Lung microvascular endothelial cell (primary cell): ENCODE data around the gene DESI2. TPM values are rescaled to one million over a fixed set of nuclear protein-coding genes. Genes with fewer than 3 reads are reported as not detected.
A peak's percentile ranks its signal among the peaks of the same experiment; 100 is the strongest.
"Not testable (repeated sequence)": the region's sequence is repeated elsewhere in the genome, so short reads cannot be mapped to it uniquely, and the experiment has no call there.

Experiments used
- DNase-seq, 2 donors: peaks; one replicate each; pipeline versions ENCODE4 v3.0.0 to v3.0.0-alpha.2; 2010; ENCODE audit warnings: low read depth in 2 of 2
- total RNA-seq: library from RNA; depleted of rRNA; stranded (reverse); fragments of >200 nt; gene quantifications from 2 replicates; pipeline ENCODE4 v1.2.1, GENCODE V29; 2014

Gene DESI2
- total RNA-seq, 1 donor from 2014 or later, result 38.9 TPM

DNA sequence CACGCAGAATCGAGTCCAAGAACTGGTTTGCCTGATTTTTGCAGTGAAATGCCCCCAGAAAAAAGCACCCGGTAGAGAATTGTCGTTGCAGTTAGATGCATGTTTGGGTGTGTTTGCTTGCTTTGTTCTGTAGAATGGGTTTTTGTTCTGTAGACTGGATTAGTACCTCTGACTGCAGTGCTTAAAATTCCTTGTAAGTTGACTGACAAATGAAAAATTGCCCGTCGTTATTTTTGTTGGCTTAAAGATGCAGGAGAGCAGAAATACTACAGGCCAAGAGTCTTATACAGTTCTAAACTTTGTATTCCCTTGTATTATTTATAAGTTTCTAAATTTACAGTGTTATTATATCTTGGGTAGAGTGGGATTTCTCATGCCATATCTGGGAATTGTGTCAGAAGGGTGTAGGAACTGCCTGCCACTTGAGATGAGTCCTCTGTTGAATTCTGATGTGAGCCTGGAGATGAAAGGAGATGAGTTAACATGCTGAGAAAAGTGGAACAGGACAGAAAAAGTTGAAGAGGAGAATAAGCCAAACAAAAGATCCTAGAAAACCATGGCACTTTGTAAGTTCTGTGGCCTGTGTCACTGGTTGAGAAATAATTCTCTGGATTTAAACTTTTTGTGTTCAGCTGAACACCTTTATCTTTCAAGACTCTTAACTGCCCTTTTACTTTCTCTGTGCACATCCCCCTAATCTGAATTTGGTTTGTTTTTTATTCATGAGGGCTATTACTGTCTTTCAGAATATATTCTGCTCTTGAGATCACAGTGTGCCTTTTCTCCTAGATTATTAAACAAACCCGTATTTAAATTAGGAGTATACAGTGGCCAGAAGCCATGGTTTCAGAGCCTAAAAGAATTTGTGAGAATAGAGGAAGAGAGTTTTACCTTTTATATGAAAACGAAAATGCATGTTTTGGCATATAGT lies 1.4 kb downstream of the DESI2 start:
- peak in 1 of 2 donors; percentile 10 for DNase-seq

DNA sequence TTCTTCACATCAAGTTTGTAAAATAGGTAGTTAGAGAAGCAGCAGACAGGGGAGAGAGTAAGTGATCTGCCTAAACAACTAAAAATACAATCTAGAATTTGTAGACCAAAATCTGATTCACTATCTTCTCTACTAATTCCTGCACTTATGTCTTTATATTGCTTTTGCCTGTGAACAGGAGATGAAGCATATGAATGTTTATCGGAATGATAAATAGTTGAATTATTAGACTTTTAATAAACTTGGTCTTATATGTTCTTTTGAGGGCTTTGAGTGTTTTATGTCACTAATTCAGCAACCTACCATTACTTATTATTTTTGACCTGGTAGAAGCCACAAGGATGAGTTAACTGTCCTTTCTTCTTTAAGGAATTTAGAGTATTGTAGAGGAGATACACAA lies 2.3 kb downstream of the DESI2 start:
- no peak for DNase-seq

DNA sequence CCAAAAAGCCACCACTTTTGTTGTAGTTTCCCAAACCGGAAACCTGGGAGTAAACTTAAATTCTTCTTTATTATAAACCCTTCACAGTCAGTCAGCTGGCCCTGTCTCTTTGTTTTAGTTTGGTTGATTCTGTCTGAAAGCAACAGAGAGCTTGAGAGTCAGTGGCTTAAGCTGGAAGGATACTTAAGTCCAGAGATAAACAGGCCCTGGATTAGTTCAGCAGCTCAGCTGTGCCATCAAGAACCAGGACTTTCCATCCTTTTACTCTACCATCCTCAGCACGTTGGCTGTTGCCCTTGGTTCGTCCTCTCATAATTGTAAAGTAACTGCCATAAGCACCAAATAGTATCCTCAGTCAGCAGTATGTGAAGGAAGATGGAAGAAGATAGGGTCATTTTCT lies 4.5 kb downstream of the DESI2 start:
- DNase-seq, result peak in 1 of 2 donors; percentile 33

DNA sequence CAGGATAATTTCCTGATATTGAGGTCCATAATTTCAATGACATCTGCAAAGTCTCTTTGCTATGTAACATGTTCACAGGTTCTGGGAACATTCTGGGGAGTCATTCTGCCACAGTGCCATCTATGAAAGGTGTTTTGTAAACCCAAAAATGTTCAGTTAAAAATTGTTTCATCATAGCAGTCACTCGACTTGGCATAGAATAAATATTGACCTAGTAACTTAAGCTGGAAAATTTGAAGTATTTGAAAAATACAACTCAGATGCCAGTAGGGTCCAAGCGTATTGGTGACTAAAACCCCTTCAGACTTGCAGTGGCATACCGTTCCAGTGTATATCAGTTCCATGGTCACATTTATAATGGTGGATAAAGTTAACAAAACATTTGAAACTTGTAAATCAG lies 6.8 kb downstream of the DESI2 start:
- DNase-seq, result no peak

DNA sequence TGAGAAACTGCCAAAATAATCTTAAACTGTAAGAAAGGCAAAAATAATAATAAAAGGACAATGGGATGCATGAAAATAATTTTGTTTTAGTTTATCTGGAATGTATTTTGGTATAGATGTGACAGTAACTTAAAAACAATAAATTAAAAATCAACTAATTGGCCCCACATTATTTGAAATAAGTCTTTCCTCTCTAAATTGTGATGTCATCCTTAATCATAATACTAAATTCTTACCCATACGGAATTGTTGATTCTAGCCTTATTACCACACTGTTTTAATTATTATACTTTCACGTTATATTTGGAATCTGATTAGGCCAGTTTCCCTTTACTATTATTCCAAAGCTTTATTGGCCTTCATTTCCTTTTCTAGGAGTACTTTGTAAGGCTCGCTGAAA lies 7.7 kb downstream of the DESI2 start:
- DNase-seq, result no peak

DNA sequence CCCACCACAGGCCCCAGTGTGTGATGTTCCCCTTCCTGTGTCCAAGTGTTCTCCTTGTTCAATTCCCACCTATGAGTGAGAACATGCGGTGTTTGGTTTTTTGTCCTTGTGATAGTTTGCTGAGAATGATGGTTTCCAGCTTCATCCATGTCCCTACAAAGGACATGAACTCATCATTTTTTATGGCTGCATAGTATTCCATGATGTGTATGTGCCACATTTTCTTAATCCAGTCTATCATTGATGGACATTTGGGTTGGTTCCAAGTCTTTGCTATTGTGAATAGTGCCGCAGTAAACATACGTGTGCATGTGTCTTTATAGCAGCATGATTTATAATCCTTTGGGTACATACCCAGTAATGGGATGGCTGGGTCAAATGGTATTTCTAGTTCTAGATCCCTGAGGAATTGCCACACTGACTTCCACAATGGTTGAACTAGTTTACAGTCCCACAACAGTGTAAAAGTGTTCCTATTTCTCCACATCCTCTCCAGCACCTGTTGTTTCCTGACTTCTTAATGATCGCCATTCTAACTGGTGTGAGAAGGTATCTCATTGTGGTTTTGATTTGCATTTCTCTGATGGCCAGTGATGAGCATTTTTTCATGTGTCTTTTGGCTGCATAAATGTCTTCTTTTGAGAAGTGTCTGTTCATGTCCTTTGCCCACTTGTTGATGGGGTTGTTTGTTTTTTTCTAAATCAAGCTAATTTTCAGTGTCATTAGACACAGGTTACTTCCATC lies 8.8 kb downstream of the DESI2 start:
- DNase-seq, result not testable (repeated sequence)

DNA sequence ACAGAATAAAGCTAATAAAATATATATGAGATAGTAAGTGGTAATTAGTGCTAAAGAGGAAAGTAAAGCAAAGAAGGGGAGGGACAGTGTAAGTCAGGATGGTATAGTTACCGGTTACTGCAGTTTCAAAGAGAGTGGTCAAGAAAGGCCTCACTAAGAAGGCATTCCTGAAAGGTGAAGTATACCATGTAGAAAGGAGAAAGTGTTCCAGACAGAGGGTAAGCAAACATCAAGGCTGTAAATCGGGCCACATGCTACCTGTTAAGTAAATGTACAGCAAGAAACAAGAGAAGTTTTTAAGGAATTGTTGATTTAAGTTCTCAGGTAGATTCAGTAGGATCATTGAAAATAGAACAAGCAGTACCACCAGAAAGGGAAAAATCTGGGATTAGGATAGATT lies 9.7 kb downstream of the DESI2 start:
- no peak for DNase-seq

DNA sequence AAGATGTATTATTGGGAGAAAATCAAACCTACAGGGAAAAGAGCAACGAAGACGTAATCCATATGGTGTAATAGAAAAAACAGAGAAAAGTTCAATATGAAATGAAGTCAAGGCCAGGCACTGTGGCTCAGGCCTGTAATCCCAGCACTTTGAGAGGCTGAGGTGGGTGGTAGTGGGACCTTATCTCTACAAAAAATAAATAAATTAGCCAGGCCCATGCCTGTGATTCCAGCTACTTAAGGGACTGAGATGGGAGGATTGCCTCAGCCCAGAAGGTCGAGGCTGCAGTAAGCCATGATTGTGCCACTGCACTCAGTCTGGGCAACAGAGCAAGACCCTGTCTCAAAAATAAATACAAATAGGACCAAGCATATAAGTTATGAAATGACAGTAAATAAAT lies 11.4 kb downstream of the DESI2 start:
- DNase-seq, result no peak

DNA sequence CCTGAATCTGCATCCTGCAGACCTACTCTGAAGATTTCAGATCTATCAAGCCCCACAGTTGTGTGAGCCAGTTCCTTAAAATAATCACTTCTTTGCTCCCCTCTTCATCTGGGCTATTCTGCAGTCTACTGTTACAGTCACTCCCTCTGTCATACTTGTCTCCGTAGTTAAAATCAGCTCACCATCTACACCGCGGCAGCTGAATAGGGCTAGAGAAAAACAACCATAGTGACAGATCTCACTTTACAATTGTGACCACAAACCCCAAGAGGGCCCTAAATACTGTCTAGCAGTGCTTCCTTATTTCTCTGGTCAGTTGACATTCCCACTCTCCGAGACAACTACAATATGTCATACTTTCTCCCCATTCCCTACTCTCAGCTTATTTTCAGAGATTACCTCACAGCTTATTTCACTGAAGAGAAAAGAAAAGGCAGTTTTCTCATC lies 12.9 kb downstream of the DESI2 start:
- DNase-seq, result no peak

DNA sequence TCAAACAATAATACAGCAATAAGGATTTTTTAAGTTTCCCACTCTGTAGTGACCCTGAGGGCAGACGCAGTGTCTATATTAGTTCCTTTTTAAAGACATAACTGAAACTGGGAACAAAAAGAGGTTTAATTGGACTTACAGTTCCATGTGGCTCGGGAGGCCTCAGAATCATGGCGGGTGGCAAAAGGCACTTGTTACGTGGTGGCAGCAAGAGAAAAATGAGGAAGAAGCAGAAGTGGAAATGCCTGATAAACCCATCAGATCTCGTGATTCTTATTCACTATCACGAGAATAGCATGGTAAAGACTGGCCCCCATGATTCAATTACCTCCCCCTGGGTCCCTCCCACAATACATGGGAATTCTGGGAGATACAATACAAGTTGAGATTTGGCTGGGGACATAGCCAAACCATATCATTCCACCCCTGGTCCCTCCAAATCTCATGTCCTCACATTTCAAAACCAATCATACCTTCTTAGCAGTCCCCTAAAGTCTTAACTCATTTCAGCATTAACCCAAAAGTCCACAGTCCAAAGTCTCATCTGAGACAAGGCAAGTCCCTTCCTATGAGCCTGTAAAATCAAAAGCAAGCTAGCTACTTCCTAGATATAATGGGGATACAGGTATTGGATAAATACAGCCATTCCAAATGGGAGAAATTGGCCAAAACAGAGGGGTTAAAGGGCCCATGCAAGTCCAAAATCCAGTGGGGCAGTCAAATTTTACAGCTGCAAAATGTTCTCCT lies 13.9 kb downstream of the DESI2 start:
- DNase-seq, result not testable (repeated sequence)

DNA sequence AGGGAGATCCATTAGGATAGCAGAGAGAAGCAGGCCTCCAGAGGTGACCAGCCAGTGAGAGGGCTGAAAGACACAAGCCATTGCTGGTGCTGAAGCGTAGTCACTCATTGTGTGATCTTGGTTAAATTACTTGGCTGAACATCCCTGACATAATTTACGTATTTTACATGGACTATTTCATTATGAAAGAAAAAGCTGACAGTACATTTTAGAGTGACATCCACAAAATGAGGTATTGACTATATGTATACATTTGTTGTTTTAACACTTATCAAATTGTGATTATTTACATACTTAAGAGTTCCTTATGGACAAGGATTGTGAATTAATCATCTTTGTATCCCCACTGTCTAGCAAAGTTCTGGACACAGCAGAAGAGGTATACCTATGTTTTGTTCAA lies 14.9 kb downstream of the DESI2 start:
- no peak for DNase-seq

DNA sequence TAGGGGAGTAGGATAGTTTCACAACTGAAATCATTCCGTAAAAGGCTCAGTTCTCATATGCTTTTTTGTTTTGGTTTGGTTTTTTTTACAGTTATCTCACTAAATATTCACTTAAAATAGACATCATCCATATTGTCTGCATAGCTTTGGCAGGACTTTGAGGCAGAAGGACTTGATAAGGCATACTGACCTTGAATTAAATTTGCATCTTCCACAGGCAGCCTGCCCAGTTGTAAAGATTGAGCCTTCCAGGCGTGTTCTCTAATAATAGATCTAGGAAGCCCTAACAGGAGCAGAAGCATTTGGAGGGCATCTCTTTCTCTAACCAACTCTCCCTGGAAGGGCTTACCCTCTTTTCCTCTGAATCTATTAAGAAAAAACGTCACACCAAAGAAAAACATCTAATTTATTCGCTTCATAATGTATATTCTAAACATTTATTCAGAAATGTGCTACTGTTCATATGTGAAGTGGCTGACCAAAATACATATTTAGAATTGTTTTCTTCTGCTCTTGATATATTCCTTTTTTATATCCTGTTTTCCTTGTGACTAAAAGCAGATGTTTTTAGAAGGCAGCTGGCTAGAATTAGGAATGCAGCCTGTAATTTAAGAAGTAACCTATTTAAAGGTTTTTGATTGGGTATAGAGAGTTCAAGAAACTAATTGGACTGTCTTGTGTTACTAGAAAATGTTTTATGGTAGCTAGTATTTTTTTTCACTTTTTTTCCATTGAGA lies 20.2 kb downstream of the DESI2 start:
- no peak for DNase-seq

DNA sequence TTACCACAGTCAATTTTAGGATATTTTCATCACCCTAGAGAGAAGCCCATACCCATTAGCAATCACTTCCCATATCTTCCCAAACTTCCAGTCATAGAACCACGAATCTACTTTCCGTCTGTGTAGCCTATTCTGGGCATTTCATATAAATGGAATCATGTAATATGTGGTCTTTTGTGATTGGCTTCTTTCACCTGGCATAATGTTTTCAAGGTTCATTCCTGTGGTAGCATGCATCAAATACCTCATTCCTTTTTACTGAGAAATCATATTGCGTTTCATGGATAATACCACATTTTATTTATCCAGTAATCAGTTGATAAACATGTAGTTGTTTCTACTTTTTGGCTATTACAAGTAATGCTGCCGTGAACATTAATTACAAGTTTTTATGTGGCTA lies 21.5 kb downstream of the DESI2 start:
- DNase-seq, result no peak

DNA sequence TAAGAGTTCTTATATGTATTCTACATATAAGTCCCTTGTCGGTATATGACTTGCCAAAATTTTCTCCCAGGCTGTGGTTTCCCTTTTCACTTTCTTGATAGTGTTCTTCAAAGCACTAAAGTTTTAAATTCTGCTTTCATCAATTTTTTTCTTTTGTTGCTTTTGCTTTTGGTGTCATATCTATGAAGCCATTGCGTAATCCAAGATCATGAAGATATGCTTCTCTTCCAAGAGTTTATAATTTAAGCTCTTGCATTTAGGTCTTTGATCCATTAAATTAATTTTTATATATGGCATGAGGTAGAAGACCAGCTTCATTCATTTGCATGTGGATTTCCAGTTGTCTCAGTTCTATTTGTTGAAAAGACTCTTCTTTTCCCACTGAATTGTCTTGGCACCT lies 22.2 kb downstream of the DESI2 start:
- no peak for DNase-seq

DNA sequence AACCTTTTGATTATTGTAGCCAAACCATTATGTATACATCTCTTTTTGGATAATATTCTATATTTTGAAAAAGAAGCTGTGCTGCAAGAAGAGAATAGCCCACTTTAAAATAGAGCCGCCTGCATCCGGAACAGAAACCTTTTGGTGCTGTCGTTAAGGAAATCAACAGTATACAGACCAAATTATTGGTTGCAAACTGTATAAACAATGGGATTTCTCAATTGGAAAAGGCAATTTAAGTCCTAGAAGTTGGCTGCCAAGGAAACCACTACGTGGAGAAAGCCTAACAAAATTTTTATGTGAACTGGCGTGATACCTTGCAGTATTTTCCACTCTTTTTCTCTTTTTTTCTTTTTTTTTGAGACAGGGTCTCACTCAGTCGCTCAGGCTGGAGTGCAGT lies 25.8 kb downstream of the DESI2 start:
- peak; percentile 5 to 80 for DNase-seq

DNA sequence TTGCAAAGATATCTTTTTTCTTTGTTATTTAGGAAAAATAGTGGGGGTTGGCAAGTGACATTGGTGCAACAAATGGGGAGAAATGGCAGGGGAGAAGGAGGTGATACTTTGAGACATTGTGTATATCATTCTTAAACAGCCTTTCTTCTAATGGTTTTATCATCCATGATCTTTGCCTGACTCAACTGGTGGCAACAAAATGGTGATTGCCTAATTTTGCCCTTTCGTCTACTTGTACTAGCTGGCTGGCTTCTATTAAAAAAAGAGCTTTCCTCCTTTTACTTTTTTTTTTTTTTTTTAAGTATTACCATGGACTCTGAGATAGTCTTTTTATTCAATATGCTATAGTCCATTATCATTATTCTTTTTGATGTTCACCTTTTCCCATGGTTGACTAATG lies 27.7 kb downstream of the DESI2 start:
- no peak for DNase-seq

DNA sequence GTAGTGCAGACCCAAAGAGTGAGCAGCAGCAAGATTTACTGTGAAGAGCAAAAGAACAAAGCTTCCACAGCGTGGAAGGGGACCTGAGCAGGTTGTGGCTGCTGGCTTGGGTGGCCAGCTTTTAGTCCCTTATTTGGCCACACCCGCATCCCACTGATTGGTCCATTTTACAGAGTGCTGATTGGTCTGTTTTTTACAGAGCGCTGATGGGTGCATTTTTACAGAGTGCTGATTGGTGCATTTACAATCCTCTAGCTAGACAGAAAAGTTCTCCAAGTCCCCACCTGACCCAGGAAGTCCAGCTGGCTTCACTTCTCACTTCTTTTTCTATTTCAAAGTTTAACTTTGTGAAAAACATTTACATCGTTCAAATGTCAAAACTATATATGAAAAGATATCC lies 29.2 kb downstream of the DESI2 start:
- DNase-seq, result not testable (repeated sequence)

DNA sequence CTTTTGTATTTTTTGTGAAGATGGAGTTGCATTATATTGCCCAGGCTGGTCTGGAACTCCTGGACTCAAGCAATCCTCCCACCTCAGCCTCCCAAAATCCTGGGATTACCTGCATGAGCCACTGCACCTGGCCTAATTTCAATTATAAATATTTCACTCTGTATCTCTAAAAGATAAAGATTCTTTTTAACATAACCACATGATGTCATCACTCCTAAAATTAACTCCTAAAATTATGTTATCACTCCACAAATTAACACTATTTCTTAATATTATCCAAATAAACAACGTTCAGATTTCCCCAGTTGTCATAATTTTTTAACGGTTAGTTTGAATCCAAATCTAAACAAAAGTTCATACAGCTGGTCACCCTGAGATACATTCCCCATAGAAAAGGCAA lies 43.0 kb downstream of the DESI2 start:
- DNase-seq, result no peak

DNA sequence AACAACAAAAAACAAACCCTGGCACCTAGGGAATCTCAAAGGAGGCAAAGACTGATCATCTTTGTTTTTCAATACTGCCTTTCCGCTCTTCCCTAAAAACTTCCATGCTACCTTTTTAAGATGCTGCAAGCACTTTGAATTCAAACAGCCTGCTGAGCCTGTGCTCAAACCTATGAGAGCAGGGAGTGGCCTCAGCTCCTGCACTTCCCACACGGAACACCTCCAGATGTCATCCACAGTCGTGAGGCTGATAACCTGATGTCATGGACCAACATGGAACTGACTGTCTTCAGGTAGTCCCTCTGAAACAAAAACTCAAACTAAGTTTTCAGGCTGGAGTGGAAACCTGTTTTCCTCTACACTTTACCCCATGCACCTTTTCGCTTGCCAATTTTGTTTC lies 46.8 kb downstream of the DESI2 start:
- DNase-seq, result no peak

DNA sequence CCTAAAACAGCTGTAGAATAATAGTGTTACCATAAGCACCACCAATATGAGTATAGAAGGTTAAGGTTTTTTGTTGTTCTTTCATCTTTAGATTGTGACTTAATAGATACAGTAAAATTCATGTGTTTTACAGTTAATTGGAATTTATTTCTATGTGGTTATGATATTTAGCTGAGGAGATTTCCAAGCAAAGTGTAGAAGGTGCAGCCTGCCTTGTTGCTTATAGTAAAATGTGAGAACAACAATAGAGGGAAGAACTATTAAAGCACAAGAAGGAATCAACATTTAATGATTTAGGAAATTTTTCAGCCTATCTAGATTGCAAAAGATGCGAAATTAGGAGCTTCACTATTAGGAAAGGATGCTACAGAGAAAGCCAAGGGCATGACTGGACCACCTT lies 47.9 kb downstream of the DESI2 start:
- DNase-seq, result no peak

DNA sequence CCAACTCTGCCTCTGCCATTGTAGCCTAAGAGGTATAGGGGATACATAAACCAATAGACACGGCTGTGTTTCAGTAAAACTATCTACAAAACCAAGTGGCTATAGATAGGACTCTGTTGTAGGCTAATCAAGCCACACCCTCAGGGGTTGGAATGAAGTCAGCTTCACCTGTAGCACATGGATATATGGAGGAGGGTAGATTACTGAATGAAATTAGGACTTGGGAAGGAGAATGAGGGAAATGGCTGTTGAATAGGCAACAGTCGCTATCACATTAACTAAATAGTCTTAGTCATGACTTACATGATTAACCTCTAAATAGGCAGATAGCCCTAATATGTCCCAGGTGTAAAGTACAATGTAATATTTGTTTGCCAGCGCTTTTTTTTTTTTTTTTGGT lies 49.7 kb downstream of the DESI2 start:
- no peak for DNase-seq
